Brain microvascular endothelial cell (primary cell): ENCODE results near the gene SLC1A7.

Experiments used
- DNase-seq: peaks from one replicate; pipeline ENCODE4 v3.0.0-alpha.2; 2020
- H3K27ac ChIP-seq: fragments of 250-450 bp; sonication (Bioruptor Pico); 2 replicates; pipeline ENCODE4 v1.5.1; 2020; ENCODE audit warnings: mild to moderate bottlenecking, moderate library complexity
- H3K27me3 ChIP-seq: fragments of 250-450 bp; sonication (Bioruptor Pico); replicated peaks from 2 replicates; pipeline ENCODE4 v1.5.1; 2020; ENCODE audit warnings: mild to moderate bottlenecking
- H3K36me3 ChIP-seq: fragments of 250-450 bp; sonication (Bioruptor Pico); replicated peaks from 2 replicates; pipeline ENCODE4 v1.5.1; 2020; ENCODE audit warnings: mild to moderate bottlenecking
- H3K4me3 ChIP-seq: 2 replicates; pipeline ENCODE4 v1.5.1; 2011; ENCODE audit warnings: low read depth, mild to moderate bottlenecking, control low read depth, low read length, moderate library complexity
- in situ Hi-C: cut with HindIII; loops from 2 replicates; pipeline ENCODE4 v1.10.0; 2017; ENCODE audit warnings: low sequenced_read_pairs, low pct_ligation_motif_present
- TF ChIP-seq, protein P1 (sequence below): IDR thresholded peaks from 2 replicates; pipeline ENCODE4 v1.5.1; 2011; ENCODE audit warnings: low read depth, mild to moderate bottlenecking, moderate library complexity, low read length, control low read depth, inconsistent platforms; ENCODE audit errors: missing control alignments

Gene SLC1A7

GRCh38 chr1:53141487-53142055 lies 867 bp downstream of the SLC1A7 start:
- in situ Hi-C loops = no loop called here
- no peaks in the 10 kb centered on the region for H3K36me3 ChIP-seq
- H3K4me3 ChIP-seq = no peak overlapping the region
- no peak overlapping the region for H3K27ac ChIP-seq
- DNase-seq = no peak
- TF ChIP-seq, protein P1, sequence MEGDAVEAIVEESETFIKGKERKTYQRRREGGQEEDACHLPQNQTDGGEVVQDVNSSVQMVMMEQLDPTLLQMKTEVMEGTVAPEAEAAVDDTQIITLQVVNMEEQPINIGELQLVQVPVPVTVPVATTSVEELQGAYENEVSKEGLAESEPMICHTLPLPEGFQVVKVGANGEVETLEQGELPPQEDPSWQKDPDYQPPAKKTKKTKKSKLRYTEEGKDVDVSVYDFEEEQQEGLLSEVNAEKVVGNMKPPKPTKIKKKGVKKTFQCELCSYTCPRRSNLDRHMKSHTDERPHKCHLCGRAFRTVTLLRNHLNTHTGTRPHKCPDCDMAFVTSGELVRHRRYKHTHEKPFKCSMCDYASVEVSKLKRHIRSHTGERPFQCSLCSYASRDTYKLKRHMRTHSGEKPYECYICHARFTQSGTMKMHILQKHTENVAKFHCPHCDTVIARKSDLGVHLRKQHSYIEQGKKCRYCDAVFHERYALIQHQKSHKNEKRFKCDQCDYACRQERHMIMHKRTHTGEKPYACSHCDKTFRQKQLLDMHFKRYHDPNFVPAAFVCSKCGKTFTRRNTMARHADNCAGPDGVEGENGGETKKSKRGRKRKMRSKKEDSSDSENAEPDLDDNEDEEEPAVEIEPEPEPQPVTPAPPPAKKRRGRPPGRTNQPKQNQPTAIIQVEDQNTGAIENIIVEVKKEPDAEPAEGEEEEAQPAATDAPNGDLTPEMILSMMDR = no peak
- no peaks in the 10 kb centered on the region for H3K27me3 ChIP-seq

GRCh38 chr1:53140451-53140850 lies 2.0 kb downstream of the SLC1A7 start:
- H3K36me3 ChIP-seq = no peaks in the 10 kb centered on the region
- DNase-seq = no peak
- no peak overlapping the region for H3K27ac ChIP-seq
- no peaks in the 10 kb centered on the region for H3K27me3 ChIP-seq
- in situ Hi-C loops = no loop called here
- TF ChIP-seq, protein P1 = no peak
- H3K4me3 ChIP-seq = no peak overlapping the region

- no peaks in the 10 kb centered on the region for H3K36me3 ChIP-seq
- no peak overlapping the region for H3K4me3 ChIP-seq
- DNase-seq = no peak
- TF ChIP-seq, protein P1 = no peak
- in situ Hi-C loops = no loop called here
- H3K27me3 ChIP-seq = no peaks in the 10 kb centered on the region
- H3K27ac ChIP-seq = no peak overlapping the region
Observed at GRCh38 chr1:53139951-53140361, 2.5 kb downstream of the SLC1A7 start.

- Histone ChIP-seq H3K36me3 (no peaks in the 10 kb centered on the region), H3K27me3 (no peaks in the 10 kb centered on the region), H3K27ac (no peak overlapping the region), H3K4me3 (no peak overlapping the region)
- TF ChIP-seq, protein P1 = no peak
- no peak for DNase-seq
- in situ Hi-C loops = no loop called here
Observed at GRCh38 chr1:53138991-53139884, 3.2 kb downstream of the SLC1A7 start.

GRCh38 chr1:53137729-53138128 lies 4.7 kb downstream of the SLC1A7 start:
- H3K27ac ChIP-seq = no peak overlapping the region
- TF ChIP-seq, protein P1 = peak; percentile 36
- in situ Hi-C loops = no loop called here
- no peaks in the 10 kb centered on the region for H3K27me3 ChIP-seq
- H3K4me3 ChIP-seq = no peak overlapping the region
- H3K36me3 ChIP-seq = no peaks in the 10 kb centered on the region
- DNase-seq = no peak

DNA sequence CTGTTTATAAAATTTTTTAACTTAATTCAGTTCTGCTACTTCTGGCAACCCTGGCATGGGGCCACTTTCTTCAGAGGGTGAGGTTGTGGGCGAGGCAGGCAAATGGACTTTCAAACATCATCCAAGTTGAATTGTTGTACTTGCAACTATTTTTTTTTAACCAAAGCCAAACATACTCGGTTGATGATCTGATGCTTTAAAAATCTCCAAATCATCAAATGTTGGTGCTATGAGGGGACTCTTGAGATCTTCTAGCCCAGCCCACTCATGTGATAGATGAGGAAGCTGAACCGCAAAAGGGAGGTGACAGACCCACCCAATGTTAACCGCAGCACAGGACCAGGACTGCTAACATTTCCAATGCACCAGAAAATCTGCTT lies 6.7 kb downstream of the SLC1A7 start:
- in situ Hi-C loops = no loop called here
- H3K36me3 ChIP-seq = no peaks in the 10 kb centered on the region
- DNase-seq = peak; percentile 78

More for the DNA sequence above, 6.7 kb downstream of the SLC1A7 start:
- TF ChIP-seq, protein P1 = no peak
- Histone ChIP-seq H3K4me3 (no peak overlapping the region), H3K27ac (peak overlapping the region; percentile 70), H3K27me3 (no peaks in the 10 kb centered on the region)
